H9 (cell line): ENCODE results near the gene MRI1. TPM values are rescaled to one million over a fixed set of nuclear protein-coding genes. Genes with fewer than 3 reads are reported as not detected.
A peak's percentile ranks its signal among the peaks of the same experiment; 100 is the strongest.

ENCODE experiments used
- DNase-seq: peaks from one replicate; pipeline ENCODE4 v3.0.0-alpha.2; 2017
- H2AFZ ChIP-seq: one replicate; pipeline ENCODE4 v1.6.1; 2013; ENCODE audit warnings: mild to moderate bottlenecking, low read length, control low read depth, moderate library complexity
- H2AK5ac ChIP-seq: 2 replicates; pipeline ENCODE4 v1.6.1; 2013; ENCODE audit warnings: low read length, control low read depth, mixed read lengths; ENCODE audit not compliant: insufficient read length
- H2BK120ac ChIP-seq: one replicate; pipeline ENCODE4 v1.6.1; 2013; ENCODE audit warnings: low read depth, mild to moderate bottlenecking, low read length, control low read depth, inconsistent platforms; ENCODE audit not compliant: poor library complexity, severe bottlenecking
- H2BK12ac ChIP-seq: 2 replicates; pipeline ENCODE4 v1.6.1; 2013; ENCODE audit warnings: low read length, control low read depth, mixed read lengths, low read depth; ENCODE audit not compliant: insufficient read length
- H2BK15ac ChIP-seq: 2 replicates; pipeline ENCODE4 v1.6.1; 2013; ENCODE audit warnings: low read depth, low read length, control low read depth
- H2BK20ac ChIP-seq: one replicate; pipeline ENCODE4 v1.6.1; 2013; ENCODE audit warnings: low read depth, mild to moderate bottlenecking, low read length, control low read depth, inconsistent platforms; ENCODE audit not compliant: poor library complexity, severe bottlenecking
- H2BK5ac ChIP-seq: 2 replicates; pipeline ENCODE4 v1.6.1; 2013; ENCODE audit warnings: low read length, control low read depth, mixed read lengths; ENCODE audit not compliant: insufficient read length
- H3K14ac ChIP-seq: 2 replicates; pipeline ENCODE4 v1.6.1; 2013; ENCODE audit warnings: low read length, control low read depth; ENCODE audit not compliant: insufficient read depth
- H3K18ac ChIP-seq: 2 replicates; pipeline ENCODE4 v1.6.1; 2013; ENCODE audit warnings: low read depth, mild to moderate bottlenecking, mixed read lengths, low read length, control low read depth; ENCODE audit not compliant: insufficient read length
- H3K23ac ChIP-seq: 2 replicates; pipeline ENCODE4 v1.6.1; 2013; ENCODE audit warnings: low read length, control low read depth, mixed read lengths, low read depth; ENCODE audit not compliant: insufficient read length
- H3K23me2 ChIP-seq: 2 replicates; pipeline ENCODE4 v1.6.1; 2013; ENCODE audit warnings: low read depth, mild to moderate bottlenecking, mixed read lengths, low read length, control low read depth; ENCODE audit not compliant: insufficient read length, poor library complexity, severe bottlenecking
- H3K27ac ChIP-seq: 2 replicates; pipeline ENCODE4 v1.5.1; 2013; ENCODE audit warnings: low read length, control low read depth, mixed read lengths, low read depth; ENCODE audit not compliant: insufficient read length
- H3K27me3 ChIP-seq: 2 replicates; pipeline ENCODE4 v1.6.1; 2013; ENCODE audit warnings: low read length, control low read depth, inconsistent platforms; ENCODE audit not compliant: insufficient read depth
- H3K4ac ChIP-seq: 2 replicates; pipeline ENCODE4 v1.6.1; 2013; ENCODE audit warnings: low read depth, mild to moderate bottlenecking, control low read depth, inconsistent platforms, low read length, moderate library complexity
- H3K4me1 ChIP-seq: 2 replicates; pipeline ENCODE4 v1.6.1; 2013; ENCODE audit warnings: low read length, control low read depth, inconsistent platforms; ENCODE audit not compliant: insufficient read depth
- H3K4me2 ChIP-seq: 2 replicates; pipeline ENCODE4 v1.6.1; 2013; ENCODE audit warnings: low read length, control low read depth, mixed read lengths; ENCODE audit not compliant: insufficient read length, insufficient read depth
- H3K56ac ChIP-seq: 2 replicates; pipeline ENCODE4 v1.6.1; 2013; ENCODE audit warnings: low read depth, mild to moderate bottlenecking, mixed read lengths, low read length, control low read depth; ENCODE audit not compliant: insufficient read length
- H3K79me1 ChIP-seq: 2 replicates; pipeline ENCODE4 v1.6.1; 2013; ENCODE audit warnings: low read depth, mild to moderate bottlenecking, moderate library complexity, low read length, control low read depth, inconsistent platforms; ENCODE audit not compliant: insufficient read depth, poor library complexity, severe bottlenecking
- H3K79me2 ChIP-seq: 2 replicates; pipeline ENCODE4 v1.6.1; 2013; ENCODE audit warnings: low read length, control low read depth, inconsistent platforms; ENCODE audit not compliant: insufficient read depth
- H3K9ac ChIP-seq: 2 replicates; pipeline ENCODE4 v1.6.1; 2013; ENCODE audit warnings: low read length, control low read depth, mixed read lengths; ENCODE audit not compliant: insufficient read length; ENCODE audit errors: extremely low read depth
- H3K9me3 ChIP-seq: one replicate; pipeline ENCODE4 v1.6.1; 2013; ENCODE audit warnings: low read depth, low read length, inconsistent platforms; ENCODE audit not compliant: control insufficient read depth
- H3T11ph ChIP-seq: one replicate; pipeline ENCODE4 v1.6.1; 2013; ENCODE audit warnings: mild to moderate bottlenecking, low read length, control low read depth, inconsistent platforms
- H4K20me1 ChIP-seq: one replicate; pipeline ENCODE4 v1.6.1; 2013; ENCODE audit not compliant: control insufficient read depth, insufficient read length, insufficient read depth
- H4K5ac ChIP-seq: 2 replicates; pipeline ENCODE4 v1.6.1; 2013; ENCODE audit warnings: low read depth, mild to moderate bottlenecking, mixed read lengths, low read length, control low read depth; ENCODE audit not compliant: insufficient read length
- H4K8ac ChIP-seq: replicated peaks from 2 replicates; pipeline ENCODE4 v1.6.1; 2013; ENCODE audit warnings: low read length, control low read depth, mixed read lengths, low read depth; ENCODE audit not compliant: insufficient read length
- H4K91ac ChIP-seq: 2 replicates; pipeline ENCODE4 v1.6.1; 2013; ENCODE audit warnings: low read depth, mild to moderate bottlenecking, moderate library complexity, mixed read lengths, low read length, control low read depth; ENCODE audit not compliant: insufficient read length
- H3K27ac Mint-ChIP-seq, 3 experiments: 2 replicates in 2 of 3; 3 replicates in 1 of 3; pipeline ENCODE4 v1.8.0; 2020 to 2021; ENCODE audit warnings: mixed read lengths in 3 of 3, mild to moderate bottlenecking in 1 of 3, moderate library complexity in 1 of 3
- H3K27me3 Mint-ChIP-seq: 2 replicates; pipeline ENCODE4 v1.8.0; 2021; ENCODE audit warnings: low read depth, mild to moderate bottlenecking, moderate library complexity, mixed read lengths
- H3K36me3 Mint-ChIP-seq, 3 experiments: 2 replicates in 2 of 3; 3 replicates in 1 of 3; pipeline ENCODE4 v1.8.0; 2020 to 2021; ENCODE audit warnings: low read depth in 3 of 3, mixed read lengths in 3 of 3; ENCODE audit not compliant: insufficient read depth in 1 of 3
- H3K4me1 Mint-ChIP-seq, 2 experiments: 2 replicates each; pipeline ENCODE4 v1.8.0; 2020; ENCODE audit warnings: mixed read lengths in 2 of 2
- H3K4me3 Mint-ChIP-seq, 2 experiments: 2 replicates in 1 of 2; 3 replicates in 1 of 2; pipeline ENCODE4 v1.8.0; 2020 to 2021; ENCODE audit warnings: mild to moderate bottlenecking in 2 of 2, mixed read lengths in 2 of 2, moderate library complexity in 1 of 2
- H3K9me3 Mint-ChIP-seq, 2 experiments: 2 replicates in 1 of 2; 3 replicates in 1 of 2; pipeline ENCODE4 v1.8.0; 2020; ENCODE audit warnings: mild to moderate bottlenecking in 2 of 2, mixed read lengths in 2 of 2, moderate library complexity in 1 of 2
- CTCF ChIP-seq: fragments of 200-600 bp; sonication (generic); conservative IDR thresholded peaks from 3 replicates; pipeline ENCODE4 v1.8.0; 2021; ENCODE audit warnings: antibody characterized with exemption, mild to moderate bottlenecking
- WGBS: extraction: QIAGEN DNeasy Blood & Tissue Kit; methylation state at CpG from one replicate; pipeline ENCODE4 v1.1.7; 2013; ENCODE audit warnings: missing lambda C conversion rate, low lambda C conversion rate, mixed read lengths; ENCODE audit not compliant: insufficient read length; ENCODE audit errors: extremely low coverage; 5-methylcytosine and 5-hydroxymethylcytosine counted together
- total RNA-seq: library from RNA; stranded (reverse); gene quantifications from 2 replicates; pipeline ENCODE4 v1.2.1, GENCODE V29; 2021

The MRI1 gene
- total RNA-seq, 1 experiment from 2014 or later: 19.5 TPM

GRCh38 chr19:13788991-13789390 is 24.7 kb downstream of the MRI1 start:
- Histone ChIP-seq H4K8ac (no peak overlapping the region), H2BK120ac (no peak overlapping the region), H3K23me2 (no peaks in the 10 kb centered on the region), H2BK15ac (no peak overlapping the region), H4K20me1 (no peaks in the 10 kb centered on the region), H2BK5ac (no peak overlapping the region), H3K79me1 (no peaks in the 10 kb centered on the region), H3K79me2 (no peaks in the 10 kb centered on the region), H2AK5ac (no peak overlapping the region), H2BK12ac (no peak overlapping the region), H3K14ac (no peak overlapping the region), H3K27me3 (no peaks in the 10 kb centered on the region), H3K23ac (no peak overlapping the region), H2AFZ (no peak overlapping the region), H4K5ac (no peak overlapping the region), H3K4me1 (no peaks in the 10 kb centered on the region), H3K27ac (no peak overlapping the region), H3T11ph (no peak overlapping the region), H3K9me3 (no peaks in the 10 kb centered on the region), H3K18ac (no peak overlapping the region), H3K4me2 (no peak overlapping the region), H4K91ac (no peak overlapping the region), H2BK20ac (no peak overlapping the region), H3K56ac (no peak overlapping the region), H3K9ac (no peak overlapping the region), H3K4ac (no peak overlapping the region)
- WGBS: no CpG with 5 or more reads among the region's 8 CpGs
- H3K4me3 Mint-ChIP-seq: no peak overlapping the region; a peak in 1 of 5 replicates
- H3K9me3 Mint-ChIP-seq: no peaks in the 10 kb centered on the region
- no peaks in the 10 kb centered on the region for H3K36me3 Mint-ChIP-seq
- no peak for DNase-seq
- H3K4me1 Mint-ChIP-seq: peaks cover 10 to 14% of the 10 kb centered on the region in 2 experiments
- no peaks in the 10 kb centered on the region for H3K27me3 Mint-ChIP-seq
- peak overlapping the region in 1 of 3 experiments; percentile 18; a peak in 1 of 7 replicates for H3K27ac Mint-ChIP-seq
- TF ChIP-seq CTCF: no peak
